ENCODE results near the gene ELL2. TPM values are rescaled to one million over a fixed set of nuclear protein-coding genes. Genes with fewer than 3 reads are reported as not detected.
A peak's percentile ranks its signal among the peaks of the same experiment; 100 is the strongest.

ELL2 gene
- total and polyA plus RNA-seq, 8 donors, result 15.3 to 62.7 (median 24.3) TPM

DNA sequence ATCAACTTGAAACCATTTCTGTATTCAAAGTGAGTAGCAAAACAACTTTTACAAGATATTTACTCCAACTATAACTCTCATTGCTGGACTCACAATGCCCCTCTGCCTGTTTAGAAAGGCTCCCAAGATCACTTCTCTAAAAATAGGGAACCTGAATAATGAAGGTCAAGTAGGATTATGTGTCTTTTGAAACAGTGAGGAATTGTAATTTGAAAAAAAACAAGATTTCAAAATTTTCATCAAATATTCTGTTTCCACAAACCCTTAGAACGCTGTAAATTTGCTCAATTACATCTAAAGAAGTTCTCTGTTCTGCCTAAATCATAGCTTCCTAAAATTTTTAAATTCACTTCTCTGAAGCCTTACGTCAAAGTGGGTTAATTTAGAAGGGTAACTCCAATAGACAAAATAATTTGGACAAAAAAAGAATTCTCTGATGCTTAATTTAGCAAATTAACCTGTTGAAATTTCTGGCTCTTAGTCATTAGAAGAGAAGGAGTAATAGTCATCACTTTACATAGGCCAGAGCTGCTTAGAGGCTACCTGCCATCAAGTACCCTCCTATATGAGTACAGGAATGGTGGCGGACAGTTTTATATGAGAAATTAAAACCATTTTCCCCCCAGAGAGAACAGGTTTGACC, 4.0 kb downstream of the ELL2 start:
- DNase-seq (no peak), ATAC-seq (no peak)
- H3K27me3 ChIP-seq, result no peaks in the 10 kb centered on the region
- H3K27ac ChIP-seq, result no peak overlapping the region
- H3K4me3 ChIP-seq, result peak overlapping the region in 1 of 2 donors; percentile 79
- no peaks in the 10 kb centered on the region for H3K36me3 ChIP-seq
- intact Hi-C loops (cut with DNase I), result no loop called here
- H3K4me1 ChIP-seq, result peaks cover 23 to 57% of the 10 kb centered on the region in 2 donors
- TF ChIP-seq, protein P1, sequence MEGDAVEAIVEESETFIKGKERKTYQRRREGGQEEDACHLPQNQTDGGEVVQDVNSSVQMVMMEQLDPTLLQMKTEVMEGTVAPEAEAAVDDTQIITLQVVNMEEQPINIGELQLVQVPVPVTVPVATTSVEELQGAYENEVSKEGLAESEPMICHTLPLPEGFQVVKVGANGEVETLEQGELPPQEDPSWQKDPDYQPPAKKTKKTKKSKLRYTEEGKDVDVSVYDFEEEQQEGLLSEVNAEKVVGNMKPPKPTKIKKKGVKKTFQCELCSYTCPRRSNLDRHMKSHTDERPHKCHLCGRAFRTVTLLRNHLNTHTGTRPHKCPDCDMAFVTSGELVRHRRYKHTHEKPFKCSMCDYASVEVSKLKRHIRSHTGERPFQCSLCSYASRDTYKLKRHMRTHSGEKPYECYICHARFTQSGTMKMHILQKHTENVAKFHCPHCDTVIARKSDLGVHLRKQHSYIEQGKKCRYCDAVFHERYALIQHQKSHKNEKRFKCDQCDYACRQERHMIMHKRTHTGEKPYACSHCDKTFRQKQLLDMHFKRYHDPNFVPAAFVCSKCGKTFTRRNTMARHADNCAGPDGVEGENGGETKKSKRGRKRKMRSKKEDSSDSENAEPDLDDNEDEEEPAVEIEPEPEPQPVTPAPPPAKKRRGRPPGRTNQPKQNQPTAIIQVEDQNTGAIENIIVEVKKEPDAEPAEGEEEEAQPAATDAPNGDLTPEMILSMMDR (IDR thresholded peaks at IDR 0.05), result no peak
- H3K9me3 ChIP-seq, result no peaks in the 10 kb centered on the region

GRCh38 chr5:95956900-95957293, 4.8 kb downstream of the ELL2 start:
- Histone ChIP-seq H3K36me3 (no peaks in the 10 kb centered on the region), H3K27me3 (no peaks in the 10 kb centered on the region), H3K4me3 (peak overlapping the region in 1 of 2 donors; percentile 79), H3K27ac (no peak overlapping the region), H3K4me1 (peaks cover 23 to 54% of the 10 kb centered on the region in 2 donors), H3K9me3 (no peaks in the 10 kb centered on the region)
- TF ChIP-seq, protein P1 (IDR thresholded peaks at IDR 0.05), result no peak
- ATAC-seq (no peak), DNase-seq (no peak)
- intact Hi-C loops (cut with DNase I), result no loop called here

DNA sequence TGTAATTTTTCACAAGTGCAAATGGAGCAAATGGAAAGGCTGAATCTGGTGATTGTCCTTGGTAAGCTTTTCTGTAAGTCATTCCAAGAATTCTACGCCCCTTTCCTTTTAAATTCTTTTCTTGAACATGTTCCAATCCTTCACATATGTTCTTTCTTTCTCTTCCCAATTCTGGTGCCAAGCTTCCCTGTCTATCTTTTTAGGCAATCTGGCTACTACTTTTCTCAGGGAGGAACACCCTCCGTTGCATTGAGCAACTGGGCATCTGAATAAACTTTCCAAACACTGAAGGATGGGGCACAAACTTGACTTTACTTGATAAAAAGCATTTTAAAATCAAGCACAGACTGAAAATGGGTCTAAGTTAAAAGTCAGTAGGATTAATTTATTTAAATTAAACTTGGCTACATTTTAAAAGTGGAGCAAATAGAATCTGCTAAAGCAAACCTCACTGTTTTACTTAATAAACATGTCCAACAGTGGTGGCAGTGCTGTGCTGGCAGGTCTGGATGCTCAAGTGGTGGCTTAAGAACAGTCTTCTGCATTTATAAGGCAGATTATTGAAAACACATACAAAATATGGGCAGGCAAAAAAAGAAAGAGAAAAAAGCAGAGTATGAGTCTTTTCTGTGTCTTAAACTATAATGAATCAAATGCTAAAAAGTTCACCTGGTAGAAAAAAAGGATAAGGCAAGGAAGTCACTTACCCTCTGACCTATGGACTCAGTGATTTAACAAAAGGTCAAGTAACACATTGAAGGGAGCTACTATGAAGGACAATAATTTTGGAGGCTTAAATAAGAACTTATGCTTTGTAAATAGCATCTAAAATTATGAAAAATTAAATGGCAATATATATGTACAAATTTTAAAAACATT, 5.4 kb downstream of the ELL2 start:
- Histone ChIP-seq H3K27ac (peak overlapping the region in 1 of 2 donors; percentile 37), H3K4me1 (peaks cover 23 to 54% of the 10 kb centered on the region in 2 donors), H3K27me3 (no peaks in the 10 kb centered on the region), H3K36me3 (no peaks in the 10 kb centered on the region), H3K4me3 (peak overlapping the region in 1 of 2 donors; percentile 9), H3K9me3 (no peaks in the 10 kb centered on the region)
- DNase-seq (no peak), ATAC-seq (no peak)
- TF ChIP-seq, protein P1 (IDR thresholded peaks at IDR 0.05), result no peak
- intact Hi-C loops (cut with DNase I), result no loop called here

- ATAC-seq (no peak), DNase-seq (no peak)
- intact Hi-C loops (cut with DNase I), result no loop called here
- H3K9me3 ChIP-seq, result no peaks in the 10 kb centered on the region
- no peak overlapping the region for H3K27ac ChIP-seq
- H3K4me1 ChIP-seq, result peaks cover 23 to 59% of the 10 kb centered on the region in 2 donors
- no peak overlapping the region for H3K4me3 ChIP-seq
- TF ChIP-seq, protein P1 (IDR thresholded peaks at IDR 0.05), result no peak
- H3K36me3 ChIP-seq, result no peaks in the 10 kb centered on the region
- no peaks in the 10 kb centered on the region for H3K27me3 ChIP-seq
Observed at GRCh38 chr5:95954716-95955115, 6.9 kb downstream of the ELL2 start.

- no peaks in the 10 kb centered on the region for H3K27me3 ChIP-seq
- no peaks in the 10 kb centered on the region for H3K9me3 ChIP-seq
- no peak for ATAC-seq
- intact Hi-C loops (cut with DNase I), result no loop called here
- DNase-seq, result no peak
- no peaks in the 10 kb centered on the region for H3K36me3 ChIP-seq
- TF ChIP-seq, protein P1 (IDR thresholded peaks at IDR 0.05), result no peak
- H3K4me3 ChIP-seq, result no peak overlapping the region
- no peak overlapping the region for H3K27ac ChIP-seq
- peaks cover 12 to 54% of the 10 kb centered on the region in 2 donors for H3K4me1 ChIP-seq
Observed at GRCh38 chr5:95953021-95953702, 8.5 kb downstream of the ELL2 start.
